ENCODE data around the gene THAP11. TPM values are rescaled to one million over a fixed set of nuclear protein-coding genes. Genes with fewer than 3 reads are reported as not detected.

The THAP11 gene
- total RNA-seq, 4 donors from 2014 or later: 21.2 to 36.9 (median 34.0) TPM

- TF ChIP-seq, protein P1, sequence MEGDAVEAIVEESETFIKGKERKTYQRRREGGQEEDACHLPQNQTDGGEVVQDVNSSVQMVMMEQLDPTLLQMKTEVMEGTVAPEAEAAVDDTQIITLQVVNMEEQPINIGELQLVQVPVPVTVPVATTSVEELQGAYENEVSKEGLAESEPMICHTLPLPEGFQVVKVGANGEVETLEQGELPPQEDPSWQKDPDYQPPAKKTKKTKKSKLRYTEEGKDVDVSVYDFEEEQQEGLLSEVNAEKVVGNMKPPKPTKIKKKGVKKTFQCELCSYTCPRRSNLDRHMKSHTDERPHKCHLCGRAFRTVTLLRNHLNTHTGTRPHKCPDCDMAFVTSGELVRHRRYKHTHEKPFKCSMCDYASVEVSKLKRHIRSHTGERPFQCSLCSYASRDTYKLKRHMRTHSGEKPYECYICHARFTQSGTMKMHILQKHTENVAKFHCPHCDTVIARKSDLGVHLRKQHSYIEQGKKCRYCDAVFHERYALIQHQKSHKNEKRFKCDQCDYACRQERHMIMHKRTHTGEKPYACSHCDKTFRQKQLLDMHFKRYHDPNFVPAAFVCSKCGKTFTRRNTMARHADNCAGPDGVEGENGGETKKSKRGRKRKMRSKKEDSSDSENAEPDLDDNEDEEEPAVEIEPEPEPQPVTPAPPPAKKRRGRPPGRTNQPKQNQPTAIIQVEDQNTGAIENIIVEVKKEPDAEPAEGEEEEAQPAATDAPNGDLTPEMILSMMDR (IDR thresholded peaks at IDR 0.05; ENCODE audit: low read depth): no peak
These were observed 38.5 kb downstream of the THAP11 start for GRCh38 chr16:67880584-67880983.

DNA sequence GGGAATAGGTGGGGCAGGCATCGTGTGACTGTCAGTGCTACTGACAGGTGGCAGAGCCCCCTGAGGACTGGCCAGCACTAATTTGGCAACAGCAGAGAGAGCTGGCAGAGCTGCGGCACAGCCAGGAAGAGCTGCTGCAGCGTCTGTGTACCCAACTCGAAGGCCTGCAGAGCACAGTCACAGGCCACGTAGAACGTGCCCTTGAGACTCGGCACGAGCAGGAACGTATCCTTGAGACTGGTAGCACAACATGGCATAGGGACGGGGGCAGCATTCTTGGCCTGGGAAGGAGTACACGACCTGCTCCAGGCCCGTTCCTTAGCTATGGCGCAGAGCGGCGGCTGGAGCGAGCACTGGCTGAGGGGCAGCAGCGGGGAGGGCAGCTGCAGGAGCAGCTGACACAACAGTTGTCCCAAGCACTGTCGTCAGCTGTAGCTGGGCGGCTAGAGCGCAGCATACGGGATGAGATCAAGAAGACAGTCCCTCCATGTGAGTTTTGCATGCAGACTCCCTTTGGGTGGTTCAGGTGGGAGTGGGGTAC lies 39.6 kb downstream of the THAP11 start:
- TF ChIP-seq, protein P1 (IDR thresholded peaks at IDR 0.05; ENCODE audit: low read depth): no peak

DNA sequence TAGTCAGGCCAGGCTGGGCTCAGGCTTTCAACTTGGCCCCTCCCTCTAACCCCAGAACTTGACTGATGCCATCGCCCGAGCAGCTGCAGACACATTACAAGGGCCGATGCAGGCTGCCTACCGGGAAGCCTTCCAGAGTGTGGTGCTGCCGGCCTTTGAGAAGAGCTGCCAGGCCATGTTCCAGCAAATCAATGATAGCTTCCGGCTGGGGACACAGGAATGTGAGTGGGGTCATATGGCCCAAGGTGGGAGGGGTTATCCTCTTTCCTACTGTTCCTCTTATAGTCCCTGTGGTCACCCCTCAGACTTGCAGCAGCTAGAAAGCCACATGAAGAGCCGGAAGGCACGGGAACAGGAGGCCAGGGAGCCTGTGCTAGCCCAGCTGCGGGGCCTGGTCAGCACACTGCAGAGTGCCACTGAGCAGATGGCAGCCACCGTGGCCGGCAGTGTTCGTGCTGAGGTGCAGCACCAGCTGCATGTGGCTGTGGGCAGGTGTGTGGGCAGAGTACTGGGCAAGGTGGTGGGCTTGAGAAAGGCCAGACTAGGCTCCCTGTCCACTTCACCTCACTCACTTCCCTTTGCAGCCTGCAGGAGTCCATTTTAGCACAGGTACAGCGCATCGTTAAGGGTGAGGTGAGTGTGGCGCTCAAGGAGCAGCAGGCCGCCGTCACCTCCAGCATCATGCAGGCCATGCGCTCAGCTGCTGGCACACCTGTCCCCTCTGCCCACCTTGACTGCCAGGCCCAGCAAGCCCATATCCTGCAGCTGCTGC lies 40.4 kb downstream of the THAP11 start:
- TF ChIP-seq, protein P1 (IDR thresholded peaks at IDR 0.05; ENCODE audit: low read depth): no peak

DNA sequence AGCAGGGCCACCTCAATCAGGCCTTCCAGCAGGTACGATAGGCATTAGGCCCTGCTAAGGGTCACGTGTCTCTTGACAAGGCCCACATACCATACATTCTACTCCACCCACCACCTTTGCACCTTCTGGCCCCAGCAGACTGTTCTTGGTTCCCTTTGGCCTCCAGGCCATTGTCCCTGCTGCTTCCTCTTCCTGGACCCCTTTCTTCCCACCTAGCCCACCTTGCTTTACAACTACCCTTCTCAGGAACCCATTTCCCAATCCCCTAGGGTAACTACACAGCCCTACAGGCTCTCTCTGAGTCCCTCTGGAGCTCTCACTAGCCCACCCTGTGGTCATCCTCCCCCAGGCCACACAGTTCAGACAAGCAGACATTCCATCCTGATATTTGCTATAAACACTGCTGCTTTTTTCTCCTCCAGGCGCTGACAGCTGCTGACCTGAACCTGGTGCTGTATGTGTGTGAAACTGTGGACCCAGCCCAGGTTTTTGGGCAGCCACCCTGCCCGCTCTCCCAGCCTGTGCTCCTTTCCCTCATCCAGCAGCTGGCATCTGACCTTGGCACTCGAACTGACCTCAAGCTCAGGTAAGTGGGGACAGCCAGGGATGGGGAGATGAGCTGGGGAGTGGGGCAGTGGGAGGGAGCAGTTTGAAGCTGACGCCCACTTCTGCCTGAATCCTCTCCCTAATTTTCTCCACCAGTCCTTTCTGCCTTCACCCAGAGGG lies 41.2 kb downstream of the THAP11 start:
- TF ChIP-seq, protein P1 (IDR thresholded peaks at IDR 0.05; ENCODE audit: low read depth): no peak

- TF ChIP-seq, protein P1 (IDR thresholded peaks at IDR 0.05; ENCODE audit: low read depth): no peak
These were observed 41.7 kb downstream of the THAP11 start for GRCh38 chr16:67883872-67884261.

DNA sequence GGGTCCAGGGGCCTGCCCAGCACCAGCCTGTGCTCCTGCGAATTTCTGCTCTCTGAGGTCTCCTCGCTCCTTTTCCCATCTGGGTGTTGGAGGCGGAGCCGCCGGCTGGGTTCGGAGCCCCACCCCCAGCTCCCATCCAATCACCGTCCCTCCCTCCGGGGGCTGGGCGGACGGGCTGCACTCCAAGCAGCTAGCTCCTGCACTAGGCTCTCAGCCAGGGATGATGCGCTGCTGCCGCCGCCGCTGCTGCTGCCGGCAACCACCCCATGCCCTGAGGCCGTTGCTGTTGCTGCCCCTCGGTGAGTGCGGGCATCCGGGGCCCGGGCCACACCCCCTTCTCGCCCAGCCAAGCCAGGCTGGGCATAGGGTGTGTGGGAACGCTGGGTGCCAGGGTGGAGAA lies 42.6 kb downstream of the THAP11 start, which contains the start of gene NRN1L:
TSS of gene NRN1L (plus strand) at position 202 of the 400 bp plus-strand sequence. CDS start at position 221, 19 bp downstream.
- TF ChIP-seq, protein P1 (IDR thresholded peaks at IDR 0.05; ENCODE audit: low read depth): no peak

DNA sequence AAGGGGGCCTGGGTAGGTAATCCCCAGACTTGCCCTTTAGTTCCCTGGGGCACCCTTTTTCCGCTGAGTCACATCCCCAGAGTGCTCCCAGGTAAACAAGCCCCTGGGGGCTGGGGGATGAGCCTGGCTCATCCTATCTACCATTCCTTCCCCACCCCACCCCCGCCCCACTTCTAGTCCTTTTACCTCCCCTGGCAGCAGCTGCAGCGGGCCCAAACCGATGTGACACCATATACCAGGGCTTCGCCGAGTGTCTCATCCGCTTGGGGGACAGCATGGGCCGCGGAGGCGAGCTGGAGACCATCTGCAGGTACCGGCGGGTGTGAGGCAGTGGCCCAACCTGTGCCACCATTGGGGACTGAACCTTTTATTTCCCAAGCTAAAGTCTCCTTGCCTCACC lies 43.4 kb downstream of the THAP11 start:
- TF ChIP-seq, protein P1 (IDR thresholded peaks at IDR 0.05; ENCODE audit: low read depth): no peak

All from subcutaneous adipose tissue (tissue), 4 donors.